GM13976 (cell line): ENCODE measurements around the gene NAV1.

Experiments used
- DNase-seq: peaks from one replicate; pipeline ENCODE4 v3.0.0; 2012; ENCODE audit warnings: low spot score
- CTCF ChIP-seq: IDR thresholded peaks from 2 replicates; pipeline ENCODE4 v1.5.1; 2012; ENCODE audit warnings: borderline replicate concordance, mild to moderate bottlenecking; ENCODE audit not compliant: insufficient read depth; ENCODE audit errors: extremely low read depth, missing control alignments, control extremely low read depth
- in situ Hi-C: fragments of 300-500 bp; cut with MboI; formaldehyde crosslinking; loops from one replicate; pipeline ENCODE4 v1.12.0; 2022; ENCODE audit warnings: low sequenced_read_pairs, mixed read lengths, inconsistent platforms; ENCODE audit not compliant: unreplicated experiment

NAV1 gene

DNA sequence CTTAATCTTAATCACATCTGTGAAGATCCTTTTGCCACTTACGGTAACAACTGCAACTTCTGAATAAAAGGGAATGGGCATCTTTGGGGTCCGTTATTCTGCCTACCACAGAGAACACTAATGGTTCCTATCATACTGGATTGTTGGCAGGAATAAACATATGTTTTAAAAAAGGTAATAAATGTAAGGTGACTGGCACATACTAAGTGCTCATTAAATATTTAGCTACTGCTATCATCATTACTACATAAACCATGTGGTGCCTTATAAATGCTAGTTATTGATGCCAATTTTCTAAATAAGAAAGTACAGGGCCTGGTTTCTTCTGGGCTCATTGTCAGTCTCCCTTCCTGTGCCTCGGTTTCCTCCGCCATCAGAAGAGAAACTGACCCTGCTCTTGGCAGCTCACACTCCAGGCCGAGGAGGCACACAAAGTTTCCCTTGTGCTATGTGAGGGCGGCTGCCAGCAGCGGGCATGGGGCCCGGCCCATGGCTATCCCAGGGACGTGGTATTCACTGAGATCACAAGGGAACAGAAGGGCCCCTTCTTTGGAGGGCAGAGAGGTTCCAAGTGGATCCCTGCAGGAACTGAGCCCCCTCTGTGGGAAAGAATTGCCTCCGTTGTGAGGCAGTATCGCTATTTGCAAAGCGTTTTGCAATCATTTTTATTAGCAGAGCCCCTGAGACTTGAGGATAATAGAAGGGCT is 26.2 kb downstream of the NAV1 start:
- in situ Hi-C loops = loop anchor here (10.0 kb wide), 2 partner anchors 130 to 220 kb away; no protein-coding TSS in a partner anchor
- TF ChIP-seq CTCF = no peak
- DNase-seq = no peak

GRCh38 chr1:201565771-201566528 is 27.0 kb downstream of the NAV1 start:
- TF ChIP-seq CTCF = no peak
- DNase-seq = no peak
- in situ Hi-C loops = loop anchor here (10.0 kb wide), 2 partner anchors 129 to 219 kb away; no protein-coding TSS in a partner anchor

DNA sequence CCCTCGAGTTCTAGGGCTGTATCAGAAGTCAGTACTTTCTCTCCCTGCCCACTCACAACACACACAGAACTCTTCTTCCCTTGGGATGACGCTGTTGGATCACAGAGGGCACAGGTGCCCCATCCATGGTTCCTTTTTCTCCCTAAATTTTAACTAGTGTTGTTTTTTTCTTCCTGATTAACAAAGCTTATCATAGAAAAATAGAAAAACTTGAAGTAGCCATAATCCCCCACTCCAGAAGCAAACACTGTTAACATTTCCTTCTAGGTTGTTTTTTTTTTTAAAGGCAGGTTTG is 27.5 kb downstream of the NAV1 start:
- no peak for DNase-seq
- in situ Hi-C loops = loop anchor here (10.0 kb wide), 2 partner anchors 128 to 218 kb away; no protein-coding TSS in a partner anchor
- no peak for TF ChIP-seq CTCF

- in situ Hi-C loops = loop anchor here (10.0 kb wide), 2 partner anchors 128 to 218 kb away; no protein-coding TSS in a partner anchor
- TF ChIP-seq CTCF = no peak
- no peak for DNase-seq
These were observed 28.2 kb downstream of the NAV1 start for GRCh38 chr1:201566933-201567801.

DNA sequence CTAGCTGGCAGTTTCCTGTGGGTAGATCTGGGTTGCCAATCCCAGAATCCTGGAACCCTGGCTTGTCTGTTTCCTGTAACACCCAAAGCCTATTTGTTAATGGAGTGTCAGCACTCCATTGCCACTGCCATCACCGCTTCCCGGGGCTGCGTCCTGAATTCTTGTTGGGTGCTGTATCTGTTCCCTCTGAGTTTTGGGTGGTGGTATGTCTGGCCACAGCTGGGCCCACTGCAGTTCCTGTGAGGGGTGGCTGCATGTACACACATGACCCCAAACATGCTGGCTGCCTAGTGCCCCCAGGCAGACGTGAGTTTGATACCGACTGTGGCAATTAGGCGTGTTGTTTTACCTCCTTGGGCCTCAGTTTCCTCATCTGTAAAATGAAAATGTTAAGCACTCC is 29.3 kb downstream of the NAV1 start:
- in situ Hi-C loops = loop anchor here (10.0 kb wide), 2 partner anchors 127 to 217 kb away; no protein-coding TSS in a partner anchor
- TF ChIP-seq CTCF = no peak
- no peak for DNase-seq

- TF ChIP-seq CTCF = no peak
- no peak for DNase-seq
- in situ Hi-C loops = loop anchor here (10.0 kb wide), 2 partner anchors 126 to 216 kb away; no protein-coding TSS in a partner anchor
These were observed 29.9 kb downstream of the NAV1 start for GRCh38 chr1:201568859-201569294.
